Globus pallidus (tissue), 1 donor: ENCODE results near the gene NTSR1.

ENCODE experiments used
- DNase-seq: peaks from one replicate; pipeline ENCODE4 v3.0.0-alpha.2; 2015; ENCODE audit warnings: low spot score

The NTSR1 gene

DNA sequence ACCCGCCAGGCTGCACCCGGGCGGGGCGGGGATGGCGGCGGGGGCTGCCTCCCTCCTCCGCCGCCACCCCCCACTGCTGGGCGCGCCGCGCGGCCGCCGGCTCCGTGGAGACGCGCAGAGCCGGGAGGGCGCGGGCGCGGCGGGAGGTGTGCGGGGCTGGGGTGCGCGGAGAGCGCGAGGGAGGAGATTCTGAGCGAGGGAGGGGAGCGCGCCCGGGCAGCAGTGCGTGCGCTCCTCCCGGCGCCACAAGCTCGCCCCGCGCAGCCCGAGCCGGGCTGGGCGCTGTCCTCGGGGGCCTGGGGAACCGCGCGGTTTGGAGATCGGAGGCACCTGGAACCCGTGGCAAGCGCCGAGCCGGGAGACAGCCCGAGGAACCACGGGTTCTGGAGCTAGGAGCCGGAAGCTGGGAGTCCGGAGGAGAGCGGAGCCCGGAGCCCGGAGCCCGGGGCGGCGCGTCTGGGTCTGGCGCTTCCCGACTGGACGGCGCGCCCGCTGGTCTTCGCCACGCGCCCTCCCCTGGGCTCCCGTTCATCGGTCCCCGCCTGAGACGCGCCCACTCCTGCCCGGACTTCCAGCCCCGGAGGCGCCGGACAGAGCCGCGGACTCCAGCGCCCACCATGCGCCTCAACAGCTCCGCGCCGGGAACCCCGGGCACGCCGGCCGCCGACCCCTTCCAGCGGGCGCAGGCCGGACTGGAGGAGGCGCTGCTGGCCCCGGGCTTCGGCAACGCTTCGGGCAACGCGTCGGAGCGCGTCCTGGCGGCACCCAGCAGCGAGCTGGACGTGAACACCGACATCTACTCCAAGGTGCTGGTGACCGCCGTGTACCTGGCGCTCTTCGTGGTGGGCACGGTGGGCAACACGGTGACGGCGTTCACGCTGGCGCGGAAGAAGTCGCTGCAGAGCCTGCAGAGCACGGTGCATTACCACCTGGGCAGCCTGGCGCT is at the start of gene NTSR1:
Gene NTSR1, plus strand, starts transcription at position 246 of the 946 bp plus-strand sequence. Its CDS starts 372 bp downstream, at position 618.
- no peak for DNase-seq

DNA sequence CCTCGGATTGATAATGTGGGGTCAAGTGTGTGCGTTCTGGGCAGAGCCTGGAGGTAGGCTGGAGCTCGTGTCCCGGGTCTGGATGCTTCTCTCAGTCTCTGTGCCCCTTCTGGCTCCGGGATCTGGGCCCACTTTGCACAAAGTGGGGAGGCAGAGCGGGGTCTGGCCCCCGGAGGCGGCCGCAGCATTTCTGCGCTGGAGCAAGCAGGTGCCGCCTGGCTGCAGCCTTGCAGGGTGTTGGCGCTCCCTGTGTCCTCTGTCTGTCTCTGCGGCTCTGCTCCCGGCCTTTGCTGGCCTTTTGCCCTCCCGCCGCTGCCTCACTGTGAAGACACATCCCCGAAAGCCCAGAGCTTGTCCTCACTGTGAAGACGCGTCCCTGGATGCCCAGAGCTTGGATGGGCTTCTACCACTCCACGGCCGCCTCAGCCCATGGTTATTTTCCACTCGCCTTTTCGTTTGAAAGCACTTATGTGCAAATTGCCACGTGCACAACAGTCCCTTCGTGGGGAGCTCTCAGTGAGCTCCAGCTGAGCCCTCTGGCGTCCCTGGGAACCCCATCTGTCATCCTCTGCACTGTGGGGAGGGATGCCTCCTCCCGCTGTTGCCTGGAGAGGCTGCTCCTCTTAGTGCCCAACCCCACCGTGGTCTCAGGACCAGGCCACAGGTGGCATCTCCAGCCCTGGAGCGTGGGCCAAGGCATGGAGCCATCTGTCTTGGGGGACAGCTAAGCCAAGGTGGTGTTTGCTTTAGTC is 49.0 kb upstream of the NTSR1 start:
- no peak for DNase-seq

- no peak for DNase-seq
Measured at GRCh38 chr20:62660240-62660615, 48.4 kb upstream of the NTSR1 start.

DNA sequence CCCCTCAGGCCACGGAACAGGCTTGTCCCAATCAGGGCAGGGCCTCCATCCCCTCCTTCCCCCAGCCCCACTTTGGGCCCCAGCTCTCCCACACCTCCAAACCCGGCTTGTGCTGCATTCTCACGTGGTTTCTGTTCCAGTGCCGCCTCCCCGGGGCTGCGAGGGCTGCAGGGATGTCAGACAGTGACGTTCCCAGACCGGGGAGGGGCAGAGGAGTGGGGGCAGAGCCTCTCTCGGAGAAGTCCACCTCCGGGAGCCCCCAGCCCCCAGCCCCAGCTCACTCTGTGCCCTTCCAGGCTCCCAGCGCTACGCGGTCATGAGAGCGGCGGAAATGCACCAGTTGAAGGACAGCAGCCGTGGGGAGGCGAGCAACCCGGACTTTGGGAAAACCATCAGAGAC is 47.9 kb upstream of the NTSR1 start:
- no peak for DNase-seq

DNA sequence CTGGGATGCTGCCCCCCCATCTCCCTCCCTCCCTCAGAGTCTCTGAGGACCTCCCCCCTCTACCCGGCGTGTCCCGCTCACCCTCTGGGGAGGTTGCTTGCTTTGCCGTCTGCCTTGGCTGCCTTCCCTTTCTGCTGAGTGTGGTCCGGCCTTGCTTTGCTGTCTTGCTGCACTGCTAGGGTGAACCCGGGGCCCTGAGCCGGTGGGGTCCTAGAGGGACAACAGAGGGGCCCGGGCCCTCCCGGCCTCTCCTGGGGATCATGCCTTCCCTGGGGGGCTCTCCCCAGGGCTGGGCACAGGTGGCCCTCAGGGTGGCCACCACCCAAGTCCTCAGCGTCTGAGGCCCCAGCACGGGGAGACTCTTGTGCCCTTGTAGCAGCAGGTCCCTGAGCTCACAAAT is 47.0 kb upstream of the NTSR1 start:
- no peak for DNase-seq

DNA sequence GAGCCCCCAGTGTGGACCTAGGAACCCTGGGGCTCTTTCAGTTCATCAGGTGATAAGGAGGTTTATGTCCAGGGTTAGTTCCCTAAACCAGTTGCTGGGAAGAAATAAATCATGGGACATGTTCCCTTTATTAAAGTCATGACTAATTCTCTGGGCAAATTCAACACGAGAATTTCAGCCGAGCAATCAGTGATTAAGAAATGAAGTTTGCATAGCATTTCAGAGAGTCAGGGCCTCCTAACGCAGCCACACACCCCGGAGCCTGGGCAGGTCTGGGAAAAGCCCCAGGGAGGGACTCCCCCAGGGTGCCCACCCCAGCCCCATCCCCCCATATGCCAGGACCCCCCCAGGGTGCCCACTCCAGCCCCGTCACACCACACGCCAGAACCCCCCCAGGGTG is 46.2 kb upstream of the NTSR1 start:
- no peak for DNase-seq

DNA sequence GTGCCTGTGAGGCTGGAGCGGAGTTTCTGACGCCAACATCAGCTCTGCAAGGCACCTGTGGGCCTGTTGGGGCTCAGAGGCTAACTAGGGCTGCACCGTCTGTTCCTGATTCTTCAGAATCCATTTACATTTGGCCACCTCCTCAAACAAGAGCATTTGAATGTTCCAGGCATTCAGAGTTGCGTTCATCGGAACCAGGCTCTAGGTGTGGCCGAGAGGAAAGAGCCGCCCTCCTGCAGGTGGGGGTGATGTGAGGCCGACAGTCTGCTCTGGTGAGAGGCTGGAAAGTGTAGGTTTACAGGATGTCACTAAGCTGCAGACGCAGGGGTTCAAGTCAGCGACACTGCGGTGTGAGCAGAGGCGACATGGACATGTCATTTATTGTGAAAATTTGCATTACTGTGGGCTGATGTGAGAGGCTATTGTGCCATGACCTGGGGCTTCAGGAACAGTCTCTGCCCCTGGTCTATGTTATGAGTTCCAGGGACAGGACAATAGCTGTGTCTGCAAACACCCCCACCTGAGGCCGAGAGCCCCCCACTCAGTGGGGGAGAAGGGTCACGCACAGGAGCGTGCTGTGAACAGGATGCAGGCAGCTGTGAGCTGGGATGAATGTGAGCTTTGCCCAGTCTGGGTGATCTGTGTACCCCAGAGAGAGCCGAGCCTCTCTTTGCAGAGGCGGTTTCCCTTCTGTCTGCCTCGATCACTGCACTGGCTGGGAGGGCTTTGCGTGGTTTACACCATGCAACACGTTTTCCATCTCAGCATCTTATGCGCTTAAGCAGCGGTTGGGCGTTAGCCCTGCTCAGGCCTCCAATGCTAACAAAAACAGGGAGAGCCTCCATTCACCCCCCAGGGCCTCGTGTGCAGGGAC is 45.3 kb upstream of the NTSR1 start:
- DNase-seq = no peak

DNA sequence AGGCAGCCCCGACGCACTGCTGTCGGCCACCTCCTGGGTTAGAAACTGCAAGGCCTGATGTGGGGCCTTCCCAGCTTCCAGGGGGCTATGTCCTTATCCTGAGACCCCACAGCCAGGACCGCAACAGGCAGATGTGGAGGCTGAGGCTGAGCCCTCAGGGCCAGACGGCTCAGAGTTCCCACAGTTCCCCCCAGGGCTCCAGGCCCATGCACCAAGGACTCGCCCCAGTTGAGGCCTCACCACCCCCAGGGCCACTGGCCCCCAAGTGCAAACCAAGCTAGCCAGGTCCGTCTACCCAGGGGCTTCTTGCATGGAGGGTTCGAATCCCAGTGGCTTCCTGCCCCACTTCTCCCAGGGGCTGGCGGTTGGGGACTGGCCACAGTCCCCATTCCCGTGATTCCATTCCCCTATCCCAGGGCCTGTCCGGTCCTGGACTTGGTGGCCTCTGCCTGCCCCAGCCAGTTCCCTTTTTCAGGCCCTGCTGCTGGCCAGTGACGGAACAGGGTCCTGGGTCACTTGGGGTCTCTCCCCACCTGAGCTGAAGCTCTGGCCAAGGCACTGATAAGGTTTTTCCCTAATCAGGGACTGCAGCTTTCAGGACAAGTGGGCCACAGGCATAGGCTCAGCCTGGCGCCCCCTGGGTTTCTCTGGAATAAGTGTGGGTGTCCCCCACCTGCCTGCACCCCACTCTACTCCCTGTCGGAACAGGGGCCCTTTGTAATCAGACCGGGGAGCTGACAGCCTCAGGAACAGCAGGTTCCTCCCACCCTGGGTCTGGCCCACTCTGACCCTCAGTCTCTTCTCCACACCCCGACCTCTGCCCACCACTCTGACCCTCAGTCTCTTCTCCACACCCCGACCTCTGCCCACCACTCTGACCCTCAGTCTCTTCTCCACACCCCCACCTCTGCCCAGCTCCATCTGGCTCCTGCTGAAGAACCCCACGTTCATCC is 44.3 kb upstream of the NTSR1 start:
- no peak for DNase-seq

GRCh38 chr20:62665153-62665754 is 43.4 kb upstream of the NTSR1 start:
- no peak for DNase-seq

DNA sequence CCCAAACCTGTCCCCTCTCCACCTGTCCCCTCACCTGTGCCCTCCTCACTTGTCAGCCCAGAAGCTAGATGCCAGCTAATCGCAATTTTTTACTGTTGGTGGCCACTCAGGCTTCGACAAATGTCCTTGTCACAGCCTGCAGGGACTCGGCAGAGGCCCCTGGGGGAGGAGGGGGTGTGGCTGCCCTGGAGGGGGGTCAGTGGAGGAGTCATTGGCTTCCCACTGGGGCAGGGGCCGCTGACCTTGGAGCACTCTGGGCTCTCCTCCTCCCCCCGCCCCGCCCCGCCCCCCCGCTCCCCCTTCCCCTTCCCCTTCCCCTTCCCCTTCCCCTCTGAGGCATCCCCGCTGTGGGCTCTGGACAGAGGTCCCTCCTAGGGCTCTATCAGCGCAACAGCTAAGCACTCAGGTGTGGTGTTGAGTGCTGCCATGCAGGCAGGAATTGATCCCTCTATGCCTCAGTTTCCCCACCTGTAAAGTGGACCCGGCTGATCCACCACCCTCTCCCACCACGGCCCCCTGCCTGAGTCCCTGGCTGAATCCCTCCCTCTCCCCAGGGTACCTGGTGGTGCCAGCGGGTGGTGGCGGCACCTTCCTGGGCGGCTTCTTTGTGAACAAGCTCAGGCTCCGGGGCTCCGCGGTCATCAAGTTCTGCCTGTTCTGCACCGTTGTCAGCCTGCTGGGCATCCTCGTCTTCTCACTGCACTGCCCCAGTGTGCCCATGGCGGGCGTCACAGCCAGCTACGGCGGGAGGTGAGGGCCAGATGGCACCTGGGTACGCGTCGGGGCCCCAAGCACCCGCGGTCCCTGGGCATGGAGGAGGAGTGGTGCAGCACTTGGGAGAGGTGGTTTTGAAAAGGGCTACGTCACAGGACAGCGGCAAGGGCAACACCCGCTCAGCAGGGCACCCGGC is 42.6 kb upstream of the NTSR1 start:
- no peak for DNase-seq

DNA sequence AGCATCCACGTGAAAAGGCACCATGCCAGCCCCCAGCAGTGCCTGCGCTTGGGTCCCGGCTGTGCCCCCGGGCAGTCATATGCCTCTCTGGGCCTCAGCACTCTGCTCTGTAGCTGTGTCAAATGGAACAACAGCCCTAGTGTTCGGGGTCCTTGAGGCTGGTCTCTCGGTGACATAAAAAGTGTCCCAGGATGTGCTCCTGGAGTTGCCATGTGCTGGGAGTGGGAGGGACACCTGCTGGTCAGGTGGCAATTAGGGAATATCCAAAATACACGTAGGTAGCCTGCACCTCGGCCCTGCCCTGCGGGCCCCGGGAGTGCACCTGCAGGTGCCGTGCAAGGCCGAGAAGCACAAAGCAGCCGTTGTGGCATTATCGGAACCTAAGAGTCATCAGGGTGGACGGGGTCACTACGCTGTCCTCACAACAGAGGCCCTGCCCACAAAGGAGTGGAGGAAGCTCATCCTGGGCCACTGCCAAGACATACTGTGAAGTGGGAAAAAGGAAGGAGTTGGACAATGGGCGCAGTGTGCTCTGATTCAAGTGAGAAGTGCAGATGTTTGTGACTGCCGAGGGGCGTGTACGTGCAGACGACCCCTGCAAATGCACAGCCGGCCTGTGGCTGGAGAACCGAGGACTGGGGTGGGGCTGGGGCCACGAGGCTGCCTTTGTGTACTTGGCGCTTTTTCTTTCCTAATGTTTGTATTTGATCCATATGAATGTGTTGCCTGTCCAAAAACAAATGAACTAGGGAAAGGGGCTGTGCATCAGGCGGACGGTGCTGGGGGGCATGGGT is 41.7 kb upstream of the NTSR1 start:
- DNase-seq = peak; percentile 68

DNA sequence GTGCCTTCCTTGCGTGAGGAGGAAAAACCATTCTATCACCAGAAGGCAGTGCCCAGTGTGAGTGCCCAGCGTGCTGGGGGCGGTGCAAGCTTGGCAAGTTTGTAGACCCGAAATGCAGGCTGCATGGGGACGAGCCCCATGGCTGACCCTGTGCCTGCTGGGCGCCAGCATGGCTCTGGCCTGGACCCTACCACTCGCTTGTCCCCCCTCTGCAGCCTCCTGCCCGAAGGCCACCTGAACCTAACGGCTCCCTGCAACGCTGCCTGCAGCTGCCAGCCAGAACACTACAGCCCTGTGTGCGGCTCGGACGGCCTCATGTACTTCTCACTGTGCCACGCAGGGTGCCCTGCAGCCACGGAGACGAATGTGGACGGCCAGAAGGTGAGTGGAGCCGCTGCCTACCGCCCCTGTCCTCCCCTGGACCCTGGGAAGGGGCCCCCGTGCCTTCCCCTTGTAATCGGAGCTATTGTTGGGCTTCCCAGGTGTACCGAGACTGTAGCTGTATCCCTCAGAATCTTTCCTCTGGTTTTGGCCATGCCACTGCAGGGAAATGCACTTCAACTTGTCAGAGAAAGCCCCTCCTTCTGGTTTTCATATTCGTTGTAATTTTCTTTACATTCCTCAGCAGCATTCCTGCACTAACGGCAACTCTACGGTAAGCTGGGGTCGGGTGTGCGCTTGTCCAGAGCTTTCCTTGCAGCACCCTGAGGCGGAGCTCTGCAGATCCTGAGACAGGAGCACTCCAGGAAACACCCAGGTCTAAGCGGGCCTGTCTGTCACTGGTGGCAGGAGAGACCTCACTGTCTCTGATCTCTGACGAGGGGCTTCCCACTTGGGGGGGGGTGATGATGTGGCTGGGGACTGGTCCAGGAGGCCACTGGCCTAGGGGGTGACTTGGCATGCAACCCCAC is 40.9 kb upstream of the NTSR1 start:
- DNase-seq = no peak

- DNase-seq = peak; percentile 84
Measured at GRCh38 chr20:62668441-62669027, 40.1 kb upstream of the NTSR1 start.

DNA sequence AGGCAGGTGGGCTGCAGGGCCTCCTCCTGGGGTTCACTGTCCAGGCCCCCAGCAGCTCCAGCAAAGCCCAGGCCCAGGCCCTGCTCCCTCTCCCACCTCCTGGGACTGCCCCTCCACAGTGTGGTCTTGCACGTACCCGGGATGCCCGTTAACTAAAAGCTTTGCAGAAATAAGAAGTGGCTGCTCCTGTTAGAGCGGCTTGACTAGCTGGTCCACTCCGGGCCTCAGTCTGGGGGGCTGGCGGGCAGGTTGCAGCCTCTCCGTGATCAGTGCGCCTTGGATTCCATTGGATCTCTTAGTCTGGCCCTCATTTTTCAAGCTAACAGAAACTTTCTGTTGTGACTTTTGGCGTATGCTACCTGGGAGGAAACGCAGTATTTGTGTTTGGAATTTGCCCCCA is 39.4 kb upstream of the NTSR1 start:
- DNase-seq = no peak

GRCh38 chr20:62670156-62670555 is 38.5 kb upstream of the NTSR1 start:
- no peak for DNase-seq

DNA sequence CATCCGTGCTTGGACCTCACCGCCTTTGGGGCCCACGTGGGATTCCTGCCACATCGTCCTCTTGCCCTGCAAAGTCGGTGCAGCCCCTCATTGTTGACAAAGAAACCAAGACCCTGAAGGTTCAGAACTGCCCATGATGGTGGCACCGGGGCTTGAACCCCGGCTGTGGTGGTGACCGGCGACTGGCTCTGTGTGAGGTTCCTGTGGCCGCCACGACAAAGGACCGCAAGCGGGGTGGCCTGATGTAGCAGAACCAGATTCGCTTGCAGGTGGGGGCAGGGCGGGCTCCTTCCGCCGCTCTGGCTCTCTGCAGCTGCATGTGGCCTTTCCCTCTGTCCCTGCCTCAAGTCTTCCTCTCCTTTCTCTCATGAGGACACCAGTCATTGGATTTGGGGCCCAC is 37.6 kb upstream of the NTSR1 start:
- DNase-seq = no peak

DNA sequence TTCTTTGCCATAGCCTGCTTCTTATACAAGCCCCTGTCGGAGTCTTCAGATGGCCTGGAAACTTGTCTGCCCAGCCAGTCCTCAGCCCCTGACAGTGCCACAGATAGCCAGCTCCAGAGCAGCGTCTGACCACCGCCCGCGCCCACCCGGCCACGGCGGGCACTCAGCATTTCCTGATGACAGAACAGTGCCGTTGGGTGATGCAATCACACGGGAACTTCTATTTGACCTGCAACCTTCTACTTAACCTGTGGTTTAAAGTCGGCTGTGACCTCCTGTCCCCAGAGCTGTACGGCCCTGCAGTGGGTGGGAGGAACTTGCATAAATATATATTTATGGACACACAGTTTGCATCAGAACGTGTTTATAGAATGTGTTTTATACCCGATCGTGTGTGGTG is 36.9 kb upstream of the NTSR1 start:
- no peak for DNase-seq
